Amniotic epithelial cell (primary cell): ENCODE results near the gene CTTNBP2NL.
A peak's percentile ranks its signal among the peaks of the same experiment; 100 is the strongest.

Experiments used
- DNase-seq: peaks from one replicate; pipeline ENCODE4 v3.0.0-alpha.2; 2010; ENCODE audit warnings: low read depth

CTTNBP2NL gene, protein sequence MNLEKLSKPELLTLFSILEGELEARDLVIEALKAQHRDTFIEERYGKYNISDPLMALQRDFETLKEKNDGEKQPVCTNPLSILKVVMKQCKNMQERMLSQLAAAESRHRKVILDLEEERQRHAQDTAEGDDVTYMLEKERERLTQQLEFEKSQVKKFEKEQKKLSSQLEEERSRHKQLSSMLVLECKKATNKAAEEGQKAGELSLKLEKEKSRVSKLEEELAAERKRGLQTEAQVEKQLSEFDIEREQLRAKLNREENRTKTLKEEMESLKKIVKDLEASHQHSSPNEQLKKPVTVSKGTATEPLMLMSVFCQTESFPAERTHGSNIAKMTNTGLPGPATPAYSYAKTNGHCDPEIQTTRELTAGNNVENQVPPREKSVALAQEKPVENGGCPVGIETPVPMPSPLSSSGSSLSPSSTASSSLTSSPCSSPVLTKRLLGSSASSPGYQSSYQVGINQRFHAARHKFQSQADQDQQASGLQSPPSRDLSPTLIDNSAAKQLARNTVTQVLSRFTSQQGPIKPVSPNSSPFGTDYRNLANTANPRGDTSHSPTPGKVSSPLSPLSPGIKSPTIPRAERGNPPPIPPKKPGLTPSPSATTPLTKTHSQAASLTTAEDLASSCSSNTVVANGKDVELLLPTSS

DNA sequence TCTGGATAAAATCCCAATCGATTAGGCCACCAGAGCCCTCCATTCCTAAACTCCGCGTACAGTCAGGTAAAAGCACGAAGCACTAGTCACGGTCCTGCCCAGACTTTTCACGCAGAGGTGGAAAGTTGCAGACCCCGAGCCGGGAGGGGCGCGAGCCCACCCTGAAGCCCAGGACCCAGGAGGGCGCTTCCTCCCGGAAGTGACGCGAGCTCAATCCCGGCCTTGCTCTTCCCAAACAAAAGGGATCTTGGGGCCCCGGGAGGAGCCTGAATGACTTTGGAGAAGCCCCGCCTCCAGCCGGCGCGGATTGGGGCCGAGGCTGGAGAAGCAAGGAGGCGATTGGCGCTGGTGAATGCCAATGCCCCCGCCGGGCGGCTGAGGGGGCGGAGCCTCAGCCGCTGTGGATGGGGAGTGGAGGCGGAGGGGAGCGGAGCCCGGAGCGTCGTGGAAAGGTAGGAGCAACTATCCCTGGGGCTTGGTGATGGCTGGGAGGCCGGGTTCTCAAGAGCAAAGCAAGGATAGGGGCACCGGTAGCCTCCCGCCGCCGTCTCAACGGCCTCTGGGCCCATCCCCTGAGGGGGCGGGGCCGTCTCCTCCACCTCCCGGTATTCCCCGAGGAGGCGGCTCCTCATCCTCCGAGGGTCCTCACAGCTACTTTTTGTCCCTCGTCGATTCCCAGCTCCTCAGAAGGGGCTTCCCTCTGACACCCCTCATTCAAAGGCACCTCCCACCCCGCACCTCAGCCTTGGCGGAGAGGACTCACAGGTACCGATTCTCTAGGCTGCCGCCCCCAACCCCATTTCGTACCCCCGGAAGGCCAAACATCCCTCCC is at the start of gene CTTNBP2NL:
Gene CTTNBP2NL, plus strand, starts transcription at position 394 of the 832 bp plus-strand sequence. CDS start 19,952 bp downstream, outside the sequence.
- DNase-seq: peak; percentile 90

DNA sequence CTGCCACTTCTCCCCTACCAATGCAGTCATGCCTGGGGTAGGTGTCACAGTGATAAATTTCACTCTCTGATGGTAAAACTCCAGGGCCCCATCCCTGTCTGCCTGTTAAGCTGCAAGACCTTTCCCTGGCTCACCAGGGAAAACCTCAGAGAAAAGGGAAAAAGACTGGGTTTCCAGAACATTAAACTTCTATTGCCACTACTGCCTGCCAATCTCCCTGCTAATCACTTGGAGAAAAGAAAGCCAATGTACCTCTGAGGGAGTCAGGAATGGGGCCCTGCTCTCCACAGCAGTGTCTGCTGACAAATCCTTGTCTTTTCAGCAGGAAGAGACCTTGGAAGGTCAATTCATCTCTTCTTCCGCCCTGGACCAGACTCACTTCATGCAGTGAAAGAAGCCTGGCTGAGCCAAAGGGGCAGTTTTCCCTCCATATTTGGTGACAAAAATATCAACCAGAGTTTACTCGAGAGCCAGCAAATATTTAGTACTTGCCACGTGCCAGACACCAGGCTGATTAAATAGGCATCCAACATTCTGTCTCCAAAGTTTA is 49.1 kb upstream of the CTTNBP2NL start:
- DNase-seq: no peak

DNA sequence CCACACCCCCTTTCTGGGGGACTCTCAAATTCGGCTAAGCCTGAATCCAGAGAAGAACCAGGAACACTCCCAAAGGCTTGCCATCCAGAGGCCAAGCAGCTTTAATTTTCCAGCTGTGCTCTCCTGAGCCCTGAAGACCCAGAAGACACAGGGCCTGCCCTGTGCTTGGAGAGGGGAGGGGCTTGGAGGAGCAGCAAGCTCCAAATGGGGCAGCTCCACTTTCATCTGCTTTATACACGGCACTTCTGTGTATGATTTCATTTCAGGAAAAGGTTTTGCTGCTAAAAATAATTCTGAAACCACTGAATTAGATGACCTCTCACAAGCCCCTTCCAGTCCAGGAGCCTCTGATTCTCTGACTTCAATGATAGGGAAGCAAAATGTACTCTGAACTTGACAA is 39.2 kb upstream of the CTTNBP2NL start:
- DNase-seq: no peak

DNA sequence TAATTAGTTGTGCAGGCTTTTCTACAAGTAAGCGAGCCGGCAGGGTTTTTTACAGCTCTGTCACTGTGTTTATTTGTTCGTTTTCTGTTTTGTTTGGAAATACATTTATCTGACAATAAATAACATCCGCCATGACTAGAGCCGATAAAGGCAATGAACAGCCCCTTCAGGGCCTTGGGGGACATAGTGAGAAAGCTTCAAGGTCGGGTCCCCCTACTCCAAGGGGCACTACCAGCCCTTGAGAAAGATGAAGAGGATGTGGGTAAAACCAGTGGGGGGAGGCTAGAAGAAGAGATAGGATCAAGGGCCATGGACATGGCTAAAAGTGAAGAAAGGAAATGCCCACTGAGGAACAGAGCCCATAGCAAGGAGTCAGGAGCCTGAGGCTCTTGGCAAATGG is 38.5 kb upstream of the CTTNBP2NL start:
- no peak for DNase-seq

DNA sequence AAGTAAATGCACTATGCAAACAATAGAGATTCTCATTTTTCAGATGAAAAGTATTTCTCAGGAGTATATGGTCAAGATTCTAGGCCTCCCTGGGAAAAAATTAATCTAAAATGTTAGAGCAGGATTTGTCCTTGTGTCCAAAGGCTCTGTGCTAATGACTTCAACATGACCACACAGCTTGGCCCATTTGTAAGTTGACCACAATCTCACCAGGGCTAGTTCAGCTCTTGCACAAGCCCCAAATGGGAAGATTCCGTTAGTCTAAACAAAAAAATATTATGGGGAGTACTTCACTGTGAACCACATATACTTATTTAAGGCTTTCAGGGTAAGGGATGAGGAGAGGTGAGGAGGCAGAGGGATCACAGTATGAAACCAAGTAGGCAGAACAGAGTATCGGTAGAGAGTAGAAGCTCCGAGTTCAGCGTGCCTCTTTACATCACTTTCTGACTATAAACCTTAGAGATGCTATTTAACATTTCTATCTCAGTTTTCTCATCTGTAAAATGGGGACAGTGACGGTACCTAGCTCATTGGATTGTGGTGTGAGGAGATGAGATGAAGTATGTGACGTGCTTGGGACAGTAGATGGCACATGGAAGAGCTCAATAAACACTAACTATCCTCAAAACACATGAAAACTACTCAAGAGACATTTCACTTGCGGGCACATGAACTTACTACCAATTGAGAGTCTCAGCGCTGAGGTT is 37.8 kb upstream of the CTTNBP2NL start:
- peak; percentile 94 for DNase-seq

DNA sequence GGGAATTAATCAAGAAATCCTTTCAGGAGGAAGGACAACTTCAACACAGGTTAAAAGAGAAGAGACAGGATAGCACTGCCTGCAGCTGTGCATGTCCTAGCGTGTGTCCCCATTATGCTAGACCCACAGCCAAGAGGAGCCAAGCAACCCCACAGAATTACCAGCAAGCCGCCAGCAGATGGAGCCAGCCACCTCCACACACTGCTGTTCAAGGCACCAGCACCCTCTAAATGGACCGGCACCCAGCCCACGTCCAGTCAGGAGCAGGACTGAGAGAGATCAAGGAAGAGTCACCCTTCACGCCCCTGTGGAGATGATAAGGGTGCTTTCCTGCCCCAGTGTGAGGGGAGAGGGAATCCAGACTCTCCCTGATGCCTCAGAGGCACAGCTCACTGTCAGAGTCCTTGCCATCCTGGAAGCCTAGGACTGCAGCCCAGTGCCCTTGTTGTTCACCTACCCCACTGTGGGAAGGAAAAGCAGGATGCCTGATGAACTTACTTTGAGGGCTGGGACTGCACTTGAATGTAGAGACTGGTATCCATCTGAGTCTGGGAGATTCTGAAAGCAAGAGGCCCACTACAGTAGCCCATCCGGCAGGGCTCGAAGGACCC is 37.1 kb upstream of the CTTNBP2NL start:
- peak; percentile 76 for DNase-seq

DNA sequence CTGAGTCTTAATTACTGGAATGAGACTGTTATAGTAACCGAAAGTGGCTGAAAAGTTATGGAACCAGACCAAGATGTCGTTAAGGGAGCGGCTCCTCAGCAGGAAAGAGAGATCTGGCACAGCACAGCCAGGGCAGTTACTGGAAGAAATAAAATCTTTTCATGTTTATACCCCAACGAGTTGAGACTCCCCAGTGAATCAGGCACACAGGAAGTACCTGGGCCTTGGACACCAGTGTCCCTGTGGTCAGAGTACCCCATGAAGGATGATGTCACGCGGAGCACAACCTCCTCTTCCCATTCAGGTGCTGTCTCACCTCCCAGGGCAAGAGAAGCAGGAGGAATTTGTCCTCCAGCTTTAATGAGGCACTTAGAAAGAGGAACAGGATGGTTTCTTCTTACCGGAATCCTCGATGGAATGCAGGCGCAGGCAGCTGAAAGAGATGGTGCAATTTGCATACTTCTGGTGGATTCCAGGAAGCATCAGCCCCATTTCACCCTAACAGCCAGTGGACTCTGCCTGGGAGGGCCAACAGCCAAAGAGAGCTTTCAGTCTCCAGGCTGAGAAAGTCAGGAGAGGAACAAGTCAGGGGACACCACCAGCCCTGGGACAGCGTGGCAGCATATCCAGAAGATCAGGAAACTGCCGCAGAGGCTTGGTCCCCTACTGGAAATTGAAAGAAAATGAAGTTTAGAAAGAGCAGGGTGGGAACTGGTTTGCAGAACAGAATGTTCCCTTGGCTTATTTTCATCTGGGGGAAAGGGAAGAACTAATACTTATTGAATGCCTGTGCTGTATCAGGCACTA is 35.9 kb upstream of the CTTNBP2NL start:
- DNase-seq: peak; percentile 95

DNA sequence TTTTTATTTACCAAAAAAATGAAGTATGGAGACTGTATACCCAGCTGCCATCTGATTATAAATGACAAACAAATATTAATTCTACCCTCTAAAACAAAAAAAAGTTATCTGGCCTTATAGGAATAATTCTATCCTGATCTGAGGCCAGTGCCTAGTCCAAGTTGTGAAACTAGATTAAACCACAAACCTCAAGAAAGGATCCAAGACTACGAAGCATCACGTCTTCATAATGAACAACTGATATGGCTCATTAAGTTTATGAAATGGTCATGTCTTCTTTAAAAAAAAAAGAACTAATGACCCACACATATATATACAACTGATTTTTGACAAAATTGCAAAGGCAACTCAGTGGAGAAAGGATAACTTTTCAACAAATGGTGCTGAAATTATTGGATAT is 32.4 kb upstream of the CTTNBP2NL start:
- peak; percentile 57 for DNase-seq

DNA sequence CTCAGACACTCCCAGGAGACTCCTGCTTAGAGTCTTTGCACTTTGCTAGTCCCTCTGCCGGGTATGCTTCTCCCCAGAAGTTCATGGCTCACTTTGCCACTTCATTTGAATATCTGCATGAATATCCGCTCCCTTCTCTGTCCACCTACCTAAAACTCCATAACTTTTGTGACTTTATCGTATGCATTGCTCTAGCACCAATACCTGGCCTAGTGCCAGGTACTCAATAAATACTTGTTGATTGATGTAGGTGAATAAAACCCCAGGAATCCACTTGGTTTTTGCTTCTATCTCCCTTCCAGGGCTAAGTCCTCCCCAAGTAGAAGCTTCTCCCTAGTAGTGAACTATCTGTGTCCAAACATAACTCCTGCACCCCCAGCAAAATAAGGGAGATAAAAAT is 27.8 kb upstream of the CTTNBP2NL start:
- DNase-seq: no peak

DNA sequence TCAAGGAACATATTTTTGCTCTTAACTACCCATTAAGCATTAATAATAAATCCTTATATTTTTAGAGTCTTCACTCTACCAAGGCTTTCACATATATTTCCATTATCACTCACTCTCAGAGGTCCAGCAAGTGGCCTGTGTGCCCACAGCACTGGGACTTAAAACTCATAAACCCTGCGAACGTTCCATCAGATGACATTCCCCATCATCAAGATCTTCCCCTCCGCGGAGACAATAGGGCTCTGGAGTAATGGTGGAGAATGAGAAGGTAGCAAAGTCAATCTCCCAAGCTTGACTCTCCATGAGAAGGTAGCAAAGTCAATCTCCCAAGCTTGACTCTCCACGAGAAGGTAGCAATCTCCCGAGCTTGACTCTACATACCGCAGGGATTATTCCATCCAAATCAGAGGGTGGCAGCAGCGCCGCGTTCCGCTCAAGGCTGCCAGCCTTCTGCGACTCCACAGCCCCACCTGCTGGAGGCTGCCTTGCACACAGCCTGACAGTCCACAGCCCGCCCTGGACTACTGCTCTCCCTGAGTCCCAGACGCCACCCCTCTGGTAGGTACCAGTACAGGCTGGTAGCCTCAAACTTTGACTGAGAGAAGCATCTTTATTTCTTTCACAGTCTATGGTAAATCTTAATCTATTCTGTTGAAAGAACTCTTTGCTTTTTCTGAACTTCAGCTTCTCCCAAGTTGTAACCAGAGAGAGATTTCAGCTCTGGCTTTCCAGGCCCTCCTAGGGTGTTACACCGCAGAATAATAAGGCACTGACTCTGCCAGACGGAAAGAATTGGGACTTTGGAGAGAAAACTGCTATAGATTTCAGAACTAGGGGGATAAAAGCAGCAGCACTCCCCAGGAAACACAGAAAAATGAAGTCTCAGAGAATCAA is 26.4 kb upstream of the CTTNBP2NL start:
- DNase-seq: peak; percentile 75

DNA sequence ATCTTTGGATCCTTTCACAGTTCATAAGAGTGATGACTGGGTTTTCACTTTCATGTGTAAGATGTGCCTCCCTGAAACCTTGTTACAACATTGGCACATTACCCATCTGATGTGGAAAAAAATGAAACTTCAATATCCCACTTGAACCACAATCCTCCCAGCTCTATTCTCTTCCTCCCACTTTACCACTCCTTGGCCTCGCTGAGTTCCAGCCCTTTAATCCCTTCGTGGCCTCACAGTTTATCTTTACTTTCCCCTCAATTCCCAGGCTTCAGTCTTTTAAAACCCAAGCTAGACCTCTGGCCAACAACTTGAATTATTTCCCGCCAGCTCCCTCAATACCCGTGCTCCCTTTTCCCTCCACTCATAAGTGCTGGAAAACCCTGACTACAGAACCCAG is 25.0 kb upstream of the CTTNBP2NL start:
- DNase-seq: peak; percentile 96

DNA sequence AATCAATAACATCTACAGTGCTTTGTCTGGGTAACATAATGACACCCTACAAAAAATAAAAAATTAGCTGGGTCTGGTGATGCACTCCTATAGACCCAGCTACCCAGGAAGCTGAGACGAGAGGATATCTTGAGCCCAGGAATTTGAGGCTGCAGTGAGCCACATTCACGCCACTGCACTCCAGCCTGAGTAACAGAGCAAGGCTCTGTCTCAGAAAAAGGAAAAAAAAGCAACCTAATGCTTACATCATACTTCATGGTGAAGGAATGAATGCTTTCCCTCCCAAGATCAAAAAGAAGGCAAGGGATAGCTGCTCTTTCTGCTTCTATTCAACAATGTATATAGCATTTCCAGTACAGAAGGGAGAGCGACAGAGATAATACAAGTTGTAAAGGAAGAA is 24.2 kb upstream of the CTTNBP2NL start:
- DNase-seq: peak; percentile 70

DNA sequence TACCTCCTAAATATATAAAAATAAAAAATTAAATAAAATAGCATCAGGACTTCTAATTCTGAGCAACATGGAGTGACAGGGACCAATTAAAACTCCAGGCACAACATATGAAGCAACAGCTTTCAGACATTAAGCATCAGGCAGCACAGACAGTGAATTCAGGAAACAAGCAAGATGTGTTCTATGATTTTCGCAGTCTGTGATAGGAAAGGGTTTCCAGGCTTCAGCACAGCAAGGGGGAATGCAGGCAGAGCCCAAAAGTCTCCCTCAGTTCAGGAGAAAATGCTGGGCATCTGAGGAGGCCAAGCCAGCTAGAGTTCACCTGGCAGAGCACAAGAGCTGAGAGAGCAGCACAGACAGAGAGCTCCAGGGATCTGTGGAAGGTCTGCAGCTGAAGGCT is 22.2 kb upstream of the CTTNBP2NL start:
- no peak for DNase-seq

DNA sequence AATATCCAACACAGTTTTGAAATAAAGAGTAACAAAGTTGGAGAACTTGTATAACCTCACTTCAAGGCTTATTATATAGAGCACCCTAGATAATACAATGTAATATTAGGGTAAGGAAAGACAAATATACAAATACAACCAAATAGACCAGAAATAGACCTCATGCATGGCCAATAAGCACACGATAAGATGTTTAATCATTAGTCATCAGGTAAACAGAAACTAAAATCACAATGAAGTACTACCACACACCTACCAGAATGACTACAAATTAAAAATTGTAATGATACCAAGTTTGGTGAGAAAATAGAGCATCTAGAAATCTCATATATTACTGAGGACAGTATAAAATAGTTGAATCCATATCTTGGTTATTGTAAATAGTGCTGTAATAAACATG is 20.3 kb upstream of the CTTNBP2NL start:
- DNase-seq: no peak

DNA sequence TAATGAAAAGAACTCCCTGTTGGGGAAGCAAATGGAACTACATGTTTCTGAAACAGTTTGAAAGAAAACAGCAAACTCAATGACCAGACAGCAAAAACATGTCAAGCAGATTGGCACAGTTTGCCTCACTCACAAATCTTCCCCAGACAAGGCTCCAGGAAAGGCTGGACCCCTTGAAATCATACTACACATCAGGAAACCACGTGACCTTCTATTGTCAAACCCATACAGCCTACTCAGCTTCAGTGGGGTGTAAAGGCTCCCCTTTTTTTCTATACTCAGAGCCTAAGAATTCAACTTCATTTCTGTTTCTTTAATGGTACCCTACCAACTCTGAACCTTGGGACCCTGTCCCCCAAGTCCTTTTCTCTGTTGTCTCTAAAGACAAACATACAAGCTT is 15.7 kb upstream of the CTTNBP2NL start:
- no peak for DNase-seq

DNA sequence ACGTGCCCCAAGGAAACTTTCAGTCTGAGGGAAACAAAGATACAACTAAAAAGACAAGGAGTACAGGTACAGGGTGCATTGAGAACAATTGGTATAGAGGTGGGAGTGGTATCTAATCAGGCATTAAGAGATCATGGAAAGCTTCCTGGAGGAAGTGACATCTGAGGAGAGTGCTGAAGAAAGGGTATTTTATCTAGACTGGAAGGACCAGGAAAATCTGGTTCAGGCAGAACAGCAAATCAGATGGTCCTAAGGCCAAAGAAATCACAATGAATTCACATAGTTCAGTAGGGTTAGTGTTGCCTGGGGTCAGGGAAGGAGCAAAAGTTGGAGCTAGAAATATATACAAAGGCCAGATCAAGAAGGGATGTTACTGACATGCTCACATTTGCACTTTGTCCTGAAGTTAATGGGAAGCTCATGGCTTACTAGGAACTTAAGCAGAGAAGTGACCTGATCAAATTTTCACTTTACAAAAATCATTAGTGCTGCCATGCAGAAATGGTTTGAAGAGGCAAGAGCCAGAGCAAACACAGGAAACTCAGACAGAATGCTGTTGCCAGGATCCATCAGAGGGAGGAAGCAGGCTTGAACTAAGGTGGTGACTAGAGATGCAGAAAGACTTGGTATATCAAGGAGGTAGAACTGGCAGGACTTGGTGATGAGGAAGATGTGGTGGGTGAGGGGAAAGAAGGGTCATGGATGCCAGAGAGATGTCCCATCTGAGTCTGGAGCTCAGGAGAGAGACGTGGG is 14.5 kb upstream of the CTTNBP2NL start:
- DNase-seq: no peak

DNA sequence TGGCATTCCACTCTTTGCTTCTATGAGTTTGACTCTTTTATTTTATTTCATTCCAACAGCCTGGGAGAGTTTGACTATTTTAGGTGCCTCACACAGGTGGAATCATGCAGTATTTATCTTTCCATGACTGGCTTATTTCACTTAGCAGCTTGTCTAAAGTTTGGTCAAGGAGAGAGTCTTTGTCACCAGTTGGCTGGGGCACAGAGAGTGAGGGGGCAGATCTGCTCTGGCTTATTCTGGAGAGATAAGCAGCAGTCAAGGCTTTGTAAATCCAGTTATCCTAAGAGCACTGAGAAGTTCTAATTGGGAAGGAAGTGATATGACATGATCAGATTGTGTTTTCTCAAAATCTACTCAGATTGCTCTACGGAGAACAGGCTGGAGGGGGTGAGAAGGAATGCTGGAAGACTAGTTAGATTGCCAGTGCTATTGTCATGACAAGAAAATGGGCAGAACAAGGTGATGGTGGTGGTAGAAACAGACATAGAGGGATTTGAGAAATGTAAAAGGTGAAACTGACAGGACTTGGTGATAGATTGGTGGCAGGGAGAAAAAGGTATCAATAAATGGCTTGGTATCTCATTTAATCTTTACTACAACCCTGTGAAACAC is 12.1 kb upstream of the CTTNBP2NL start:
- no peak for DNase-seq

DNA sequence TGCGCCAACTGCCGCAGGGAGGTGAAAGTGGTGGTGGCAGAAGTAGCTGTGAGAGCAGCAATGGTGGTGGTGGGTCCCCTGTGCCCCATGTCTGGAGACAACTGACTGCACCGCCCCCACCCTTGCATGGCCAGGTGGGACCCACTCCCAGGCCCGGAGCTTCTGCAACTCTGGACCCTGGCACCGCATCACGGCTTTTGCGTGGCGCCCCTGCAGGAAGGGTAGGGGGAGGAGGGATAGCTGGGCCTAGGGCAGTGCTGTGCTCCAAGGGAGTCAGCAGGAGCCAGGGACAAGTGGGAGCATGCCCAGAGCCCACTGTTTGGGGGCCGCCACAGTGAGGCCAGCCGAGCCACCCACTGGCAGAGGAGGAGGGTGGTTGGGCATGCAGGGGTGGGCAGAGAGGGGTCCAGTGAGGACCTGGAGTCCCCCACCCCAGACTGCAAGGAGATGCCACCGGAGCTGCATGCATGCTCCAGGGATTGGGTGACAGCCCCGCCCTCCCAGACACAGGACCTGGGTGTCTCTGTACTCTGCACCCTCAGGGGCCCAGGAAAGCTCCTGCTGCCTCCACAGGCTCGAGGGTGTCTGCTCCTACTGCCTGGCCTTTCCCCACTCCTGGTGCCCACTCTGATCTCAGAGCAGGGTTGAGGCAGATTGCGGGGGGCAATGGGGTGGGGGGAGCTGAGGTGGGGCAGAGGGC is 9.8 kb upstream of the CTTNBP2NL start:
- DNase-seq: no peak
